DMS53 treated with DMSO at 0.1 percent for 48 hours (cell line): ENCODE measurements around the gene PLA2G4F.
A peak's percentile ranks its signal among the peaks of the same experiment; 100 is the strongest.

Experiments
- DNase-seq: peaks from one replicate; lab custom pipeline; 2025; ENCODE audit not compliant: unreplicated experiment; lab: John Stamatoyannopoulos, UW

The PLA2G4F gene

GRCh38 chr15:42156243-42156922, at the start of gene PLA2G4F:
Gene PLA2G4F (minus strand): TSS chr15:42156636. CDS start chr15:42156549, 87 bp downstream.
- peak; percentile 79 for DNase-seq

GRCh38 chr15:42203891-42204290, 47.5 kb upstream of the PLA2G4F start:
- DNase-seq, result no peak

DNA sequence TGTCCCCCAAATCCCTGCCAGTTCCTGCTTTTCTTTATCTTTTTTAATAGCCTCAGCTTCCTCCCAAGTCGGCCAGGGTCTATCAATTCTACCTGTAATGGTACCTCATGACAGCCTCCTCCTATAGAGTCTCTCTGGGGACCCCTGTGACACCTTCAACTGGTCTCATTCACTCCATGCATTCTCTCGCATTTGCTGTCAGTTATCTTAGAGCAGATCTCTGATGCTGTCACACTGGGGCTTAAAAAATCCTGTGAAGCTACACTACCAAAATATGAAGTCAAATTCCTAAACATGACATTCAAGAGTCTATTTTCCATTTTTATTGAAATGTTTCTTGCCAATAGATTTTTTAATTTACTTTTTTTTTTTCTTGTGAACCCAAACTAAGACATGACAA, 46.2 kb upstream of the PLA2G4F start:
- DNase-seq, result no peak

DNA sequence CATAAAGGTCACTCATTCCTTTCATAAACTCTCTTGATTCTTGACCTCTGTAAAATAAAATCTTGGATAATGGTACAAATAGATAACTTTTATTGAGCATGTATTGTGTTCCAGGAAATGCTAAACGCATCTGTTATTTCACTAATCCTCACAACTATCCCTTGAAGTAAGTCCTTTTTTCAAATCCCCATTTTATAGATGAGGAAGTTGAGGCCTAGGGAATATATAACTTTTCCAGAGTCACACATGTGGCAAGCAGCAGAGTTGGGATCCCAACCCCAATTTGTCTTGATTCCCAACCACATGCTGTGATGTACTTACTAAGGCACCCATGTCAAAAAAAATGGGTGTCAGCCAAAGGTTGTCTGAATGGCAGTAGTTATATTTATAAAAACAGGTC, 45.4 kb upstream of the PLA2G4F start:
- DNase-seq, result no peak

- DNase-seq, result no peak
Observed at GRCh38 chr15:42199126-42199525, 42.7 kb upstream of the PLA2G4F start.

GRCh38 chr15:42198516-42198915, 42.1 kb upstream of the PLA2G4F start:
- DNase-seq, result no peak

- peak; percentile 28 for DNase-seq
Observed at GRCh38 chr15:42194513-42194912, 38.1 kb upstream of the PLA2G4F start.

- no peak for DNase-seq
Observed at GRCh38 chr15:42193383-42193782, 36.9 kb upstream of the PLA2G4F start.

- no peak for DNase-seq
Observed at GRCh38 chr15:42191610-42192346, 35.3 kb upstream of the PLA2G4F start.

- DNase-seq, result no peak
Observed at GRCh38 chr15:42190370-42190769, 33.9 kb upstream of the PLA2G4F start.

- DNase-seq, result no peak
Observed at GRCh38 chr15:42185801-42186200, 29.4 kb upstream of the PLA2G4F start.

GRCh38 chr15:42184736-42185135, 28.3 kb upstream of the PLA2G4F start:
- DNase-seq, result no peak

DNA sequence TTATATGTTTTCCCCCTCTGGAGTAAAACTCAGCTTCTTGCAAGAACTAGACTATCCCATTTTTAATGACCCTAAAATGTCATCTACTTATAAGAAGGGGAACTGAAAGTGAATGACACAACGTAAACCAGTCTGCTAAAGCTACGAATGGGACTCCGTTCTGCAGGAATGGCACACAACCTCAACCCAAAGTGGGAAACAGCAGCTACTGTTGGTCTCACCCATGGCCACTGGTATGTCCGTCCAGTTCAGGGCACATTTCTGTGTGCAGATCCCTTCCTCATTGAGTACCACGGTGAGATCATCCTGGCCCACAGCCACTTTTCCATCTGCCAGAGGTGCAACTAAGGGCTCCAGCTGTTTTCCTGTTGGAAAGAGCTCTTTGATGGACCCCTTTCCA, 27.9 kb upstream of the PLA2G4F start:
- DNase-seq, result no peak

GRCh38 chr15:42182961-42183360, 26.5 kb upstream of the PLA2G4F start:
- DNase-seq, result no peak

DNA sequence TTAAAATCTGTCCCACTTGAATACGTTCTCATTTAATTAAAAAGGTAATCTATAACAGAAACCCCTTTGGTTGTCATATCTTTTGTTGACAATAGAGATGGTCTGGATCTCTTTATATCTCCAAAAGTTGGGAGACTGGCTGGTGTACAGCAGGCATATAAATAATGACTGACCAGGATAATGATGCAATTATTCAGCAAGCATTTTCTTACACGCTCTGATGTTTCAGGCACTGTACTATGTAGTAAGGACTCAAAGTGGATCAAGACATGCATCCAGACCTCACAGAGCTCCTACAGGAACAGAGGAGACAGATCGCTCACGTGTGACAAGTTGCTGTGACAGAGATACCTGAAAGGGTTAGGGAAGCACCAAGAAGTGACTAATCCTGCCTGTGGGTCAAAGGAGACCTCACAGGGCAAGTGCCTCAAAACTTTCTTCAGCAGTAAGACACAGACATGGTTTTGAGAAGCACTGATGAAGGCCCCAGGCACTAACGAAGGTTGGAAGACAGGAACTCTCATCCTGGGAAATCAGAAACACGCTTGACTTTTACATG, 26.0 kb upstream of the PLA2G4F start:
- no peak for DNase-seq

DNA sequence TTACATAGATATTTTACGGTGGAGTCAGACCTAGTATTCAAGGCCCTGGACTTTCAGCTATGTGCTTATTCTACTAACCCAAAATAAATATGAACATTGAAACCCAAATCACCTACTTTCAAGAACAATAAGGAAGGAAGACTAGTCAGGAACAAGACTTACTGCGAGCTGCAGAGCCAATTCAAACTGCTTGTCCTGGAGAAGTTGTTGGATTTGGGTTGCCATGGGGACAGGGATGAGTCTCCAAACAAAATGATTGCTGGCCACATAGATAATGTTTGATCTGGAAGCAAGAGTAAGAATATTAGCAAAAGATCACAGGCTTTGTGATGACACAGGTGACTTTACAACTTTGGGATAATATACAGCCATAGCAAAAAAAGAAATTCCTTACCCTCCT, 21.6 kb upstream of the PLA2G4F start:
- no peak for DNase-seq

DNA sequence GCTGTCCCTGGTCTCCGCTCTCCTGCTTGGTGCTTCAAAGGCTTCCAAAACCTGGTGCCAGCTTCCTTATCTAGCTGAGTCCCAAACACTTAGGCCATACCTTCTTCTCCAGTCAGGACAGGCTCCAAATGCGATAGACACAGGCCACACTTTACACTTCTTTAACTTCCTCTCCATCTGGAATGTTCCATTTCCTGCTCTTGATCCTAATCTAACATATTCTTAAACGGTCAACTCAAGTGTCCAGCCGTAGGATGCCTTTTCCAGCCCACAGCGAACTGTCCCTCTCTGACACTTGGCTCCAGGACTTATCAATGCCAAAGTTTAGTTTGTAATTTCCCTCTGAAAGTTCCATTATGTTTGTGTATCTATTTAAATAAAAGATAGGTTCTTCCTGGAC, 19.2 kb upstream of the PLA2G4F start:
- no peak for DNase-seq

GRCh38 chr15:42172475-42172874, 16.0 kb upstream of the PLA2G4F start:
- no peak for DNase-seq

DNA sequence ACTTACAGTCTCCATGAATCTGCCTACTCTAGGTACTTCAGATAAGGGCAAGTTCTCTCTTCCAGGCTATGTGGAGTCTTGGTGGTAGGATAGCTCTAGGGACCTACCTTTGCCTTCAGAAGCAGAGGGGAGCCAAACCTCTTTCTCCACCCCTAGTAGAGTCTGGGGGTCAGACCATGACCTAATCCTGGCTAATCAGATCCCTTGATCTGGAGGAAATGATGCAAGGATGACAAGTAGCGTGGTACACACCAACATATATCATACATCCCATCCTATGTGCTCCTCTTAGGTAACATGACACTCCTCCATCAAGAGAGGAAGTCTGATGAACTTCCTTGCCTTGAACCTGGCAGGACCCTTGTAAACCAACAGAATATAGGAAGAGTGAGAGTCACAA, 15.4 kb upstream of the PLA2G4F start:
- DNase-seq, result no peak

- DNase-seq, result no peak
Observed at GRCh38 chr15:42171122-42171521, 14.7 kb upstream of the PLA2G4F start.

- no peak for DNase-seq
Observed at GRCh38 chr15:42166225-42166940, 9.9 kb upstream of the PLA2G4F start.

DNA sequence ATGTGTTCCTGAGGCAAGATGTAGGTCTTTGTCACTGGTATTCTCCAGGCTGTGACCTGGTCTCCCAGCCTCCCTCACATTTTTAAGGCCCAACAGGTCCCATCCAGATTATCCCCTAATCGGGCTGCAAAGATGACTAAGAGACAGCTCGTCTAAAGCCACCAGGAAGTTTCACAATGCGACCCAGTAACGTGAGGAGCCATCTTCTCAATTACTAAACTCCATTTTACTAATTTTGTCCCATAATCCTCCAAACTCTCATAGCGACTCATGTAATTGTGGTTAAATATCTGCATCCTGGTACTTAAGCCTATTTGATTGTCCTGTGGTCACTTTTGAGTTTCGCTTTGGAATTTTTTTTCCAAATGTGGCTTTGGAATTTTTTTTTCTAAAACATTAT, 8.7 kb upstream of the PLA2G4F start:
- DNase-seq, result no peak
